ENCODE measurements around the gene CCDC116. TPM values are rescaled to one million over a fixed set of nuclear protein-coding genes. Genes with fewer than 3 reads are reported as not detected.
"Not testable (repeated sequence)": the region's sequence is repeated elsewhere in the genome, so short reads cannot be mapped to it uniquely, and the experiment has no call there.

Gene CCDC116
- total and polyA plus RNA-seq, 2 experiments from 2014 or later = 0.10 to 0.54 TPM

DNA sequence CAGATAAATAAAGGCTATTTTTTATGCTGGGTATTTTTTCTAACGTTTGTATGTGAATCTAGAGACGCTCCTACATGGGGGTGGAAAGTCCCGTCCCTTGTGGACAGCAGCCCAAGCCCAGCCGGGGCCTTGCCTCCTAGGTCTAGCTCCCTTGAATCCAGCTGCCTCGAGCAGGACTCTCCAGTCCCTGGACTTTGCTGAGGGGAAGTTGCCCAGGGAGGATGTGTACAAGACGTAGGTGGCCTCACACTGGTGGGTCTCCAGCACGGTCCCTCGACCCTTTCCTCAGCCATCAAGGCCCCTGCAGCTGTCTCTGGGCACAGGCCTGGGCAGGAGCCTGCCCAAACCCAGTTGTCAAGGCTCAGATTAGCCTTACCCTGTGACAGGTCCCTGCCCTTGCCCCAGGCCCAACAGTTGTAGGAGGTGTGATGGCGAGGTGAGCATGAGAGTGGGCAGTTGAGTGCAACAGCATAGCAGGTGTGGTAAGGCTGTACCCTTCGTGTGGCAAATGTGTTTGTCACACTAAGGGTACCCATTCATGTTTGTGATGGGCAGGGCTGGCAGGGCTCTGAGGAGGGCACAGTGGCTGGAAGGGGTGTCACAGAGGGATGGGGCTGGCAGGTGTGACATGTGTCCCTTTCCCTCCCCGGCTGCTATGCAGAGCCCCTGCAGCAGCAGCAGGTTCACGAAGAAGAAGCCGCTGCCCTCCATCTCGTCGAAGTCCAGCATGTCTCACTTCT lies 3.4 kb downstream of the CCDC116 start:
- Histone ChIP-seq H3K4me2 (ENCODE audit: unreplicated experiment) (no peak overlapping the region), H3K79me2 (ENCODE audit: insufficient read depth) (no peaks in the 10 kb centered on the region), H3K9ac (no peak overlapping the region), H2AFZ (no peak overlapping the region), H3K27ac (no peak overlapping the region), H3K4me1 (ENCODE audit: insufficient read depth) (no peaks in the 10 kb centered on the region), H3F3A (ENCODE audit: insufficient read depth) (no peaks in the 10 kb centered on the region), H3K36me3 (ENCODE audit: low read depth) (no peaks in the 10 kb centered on the region), H3K4me3 (no peak overlapping the region), H3K9me3 (ENCODE audit: low read depth) (no peaks in the 10 kb centered on the region), H3K27me3 (replicated peaks; ENCODE audit: insufficient read depth) (no peaks in the 10 kb centered on the region), H3K9me2 (ENCODE audit: insufficient read depth) (no peaks in the 10 kb centered on the region), H4K20me1 (ENCODE audit: insufficient read depth) (no peaks in the 10 kb centered on the region)
- in situ Hi-C loops (cut with MboI) = loop anchor here (25.0 kb wide), 1 partner anchor 174 kb away; the partner anchor contains the start of gene TMEM191C
- 70 to 71% methylated on average over 15 of the region's 15 CpGs for WGBS, 2 experiments (ENCODE audit: low coverage in 1 of 2, low lambda C conversion rate in 2 of 2, missing lambda C conversion rate in 2 of 2)
- DNase-seq = no peak
- TF ChIP-seq EZH2 (IDR thresholded peaks at IDR 0.05; ENCODE audit: insufficient read depth, poor library complexity, severe bottlenecking) (no peak), EZH2phosphoT487 (IDR thresholded peaks at IDR 0.05; ENCODE audit: insufficient read depth, low read depth) (no peak)

DNA sequence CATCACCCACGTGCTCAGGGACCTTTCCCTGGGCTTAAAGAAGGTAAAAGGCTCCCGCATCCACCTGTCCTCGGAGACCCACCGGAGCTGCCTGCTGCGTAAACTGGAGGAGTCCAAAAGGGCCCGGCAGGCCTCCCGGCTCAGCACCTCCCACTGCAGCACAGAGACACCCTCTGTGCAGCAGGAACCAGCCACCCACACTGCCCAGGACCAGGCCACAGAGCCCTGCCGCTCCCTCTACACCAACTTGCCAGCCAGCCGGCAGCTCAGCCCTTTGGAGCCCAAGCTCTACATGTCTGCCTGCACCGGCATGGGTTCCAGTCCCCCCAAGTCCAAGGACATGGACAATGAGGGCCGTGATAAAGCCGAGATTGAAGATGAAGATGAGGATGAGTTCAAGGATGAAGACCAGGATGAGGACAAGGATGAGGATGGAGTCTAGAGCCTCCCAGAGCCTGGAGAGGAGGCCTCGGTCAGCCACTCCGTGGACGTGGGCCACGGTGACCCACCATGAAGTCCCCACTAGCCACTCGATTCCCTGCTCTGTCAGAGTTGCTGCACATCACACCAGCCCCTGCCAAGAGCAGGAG lies 4.2 kb downstream of the CCDC116 start:
- Histone ChIP-seq H3K9ac (no peak overlapping the region), H2AFZ (no peak overlapping the region), H3K9me3 (ENCODE audit: low read depth) (no peaks in the 10 kb centered on the region), H3K4me2 (ENCODE audit: unreplicated experiment) (no peak overlapping the region), H3F3A (ENCODE audit: insufficient read depth) (no peaks in the 10 kb centered on the region), H3K27me3 (replicated peaks; ENCODE audit: insufficient read depth) (no peaks in the 10 kb centered on the region), H3K4me3 (no peak overlapping the region), H4K20me1 (ENCODE audit: insufficient read depth) (no peaks in the 10 kb centered on the region), H3K27ac (no peak overlapping the region), H3K9me2 (ENCODE audit: insufficient read depth) (no peaks in the 10 kb centered on the region), H3K36me3 (ENCODE audit: low read depth) (no peaks in the 10 kb centered on the region), H3K4me1 (ENCODE audit: insufficient read depth) (no peaks in the 10 kb centered on the region), H3K79me2 (ENCODE audit: insufficient read depth) (no peaks in the 10 kb centered on the region)
- WGBS, 2 experiments (ENCODE audit: low coverage in 1 of 2, low lambda C conversion rate in 2 of 2, missing lambda C conversion rate in 2 of 2) = 82 to 84% methylated on average over 16 to 17 of the region's 17 CpGs
- no peak for DNase-seq
- TF ChIP-seq EZH2phosphoT487 (IDR thresholded peaks at IDR 0.05; ENCODE audit: insufficient read depth, low read depth) = no peak
- TF ChIP-seq EZH2 (IDR thresholded peaks at IDR 0.05; ENCODE audit: insufficient read depth, poor library complexity, severe bottlenecking) = no peak
- in situ Hi-C loops (cut with MboI) = loop anchor here (25.0 kb wide), 1 partner anchor 174 kb away; the partner anchor contains the start of gene TMEM191C

DNA sequence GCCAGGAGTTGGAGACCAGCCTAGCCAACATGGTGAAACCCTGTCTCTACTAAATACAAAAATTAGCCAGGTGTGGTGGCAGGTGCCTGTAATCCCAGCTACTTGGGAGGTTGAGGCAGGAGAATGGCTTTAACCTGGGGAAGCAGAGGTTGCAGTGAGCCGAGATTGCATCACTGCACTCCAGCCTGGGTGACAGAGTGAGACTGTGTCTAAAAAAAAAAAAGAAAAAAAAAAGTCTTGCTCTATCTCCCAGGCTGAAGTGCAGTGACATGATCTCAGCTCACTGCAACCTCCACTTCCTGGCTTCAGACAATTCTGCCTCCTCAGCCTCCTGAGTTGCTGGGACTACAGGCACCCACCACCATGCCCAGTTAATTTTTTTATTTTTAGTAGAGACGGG lies 4.9 kb downstream of the CCDC116 start:
- in situ Hi-C loops (cut with MboI) = loop anchor here (25.0 kb wide), 1 partner anchor 175 kb away; the partner anchor contains the start of gene TMEM191C
- not testable (repeated sequence) for H3K4me3 ChIP-seq; H3K4me2 ChIP-seq (ENCODE audit: unreplicated experiment); H3K27me3 ChIP-seq (replicated peaks; ENCODE audit: insufficient read depth); H3K36me3 ChIP-seq (ENCODE audit: low read depth); H3K9me3 ChIP-seq (ENCODE audit: low read depth); DNase-seq; H3K27ac ChIP-seq; H3K79me2 ChIP-seq (ENCODE audit: insufficient read depth); H3K9ac ChIP-seq; H3K4me1 ChIP-seq (ENCODE audit: insufficient read depth); H4K20me1 ChIP-seq (ENCODE audit: insufficient read depth); H3K9me2 ChIP-seq (ENCODE audit: insufficient read depth); H2AFZ ChIP-seq; H3F3A ChIP-seq (ENCODE audit: insufficient read depth)
- 76 to 86% methylated on average over 2 of the region's 2 CpGs for WGBS, 2 experiments (ENCODE audit: low coverage in 1 of 2, low lambda C conversion rate in 2 of 2, missing lambda C conversion rate in 2 of 2)

DNA sequence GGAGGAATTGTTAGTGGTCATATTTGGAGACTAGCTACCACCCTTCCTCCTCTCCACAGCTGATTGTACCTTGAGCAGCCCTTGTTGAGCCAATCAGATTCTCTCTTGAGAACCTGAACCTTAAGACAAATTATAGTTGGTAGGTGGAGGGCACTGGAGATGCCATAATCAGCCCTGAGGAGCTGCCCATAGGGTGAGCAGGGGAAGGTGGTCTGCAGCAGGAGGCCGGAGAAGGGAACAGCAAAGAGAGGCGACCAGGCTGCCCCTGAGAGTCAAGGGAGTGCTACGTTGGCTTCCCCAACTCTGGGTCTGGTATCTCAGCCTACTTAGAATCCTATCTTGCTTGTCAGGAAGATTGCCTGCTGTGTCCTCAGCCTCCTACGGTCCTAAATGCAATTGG lies 6.8 kb downstream of the CCDC116 start:
- Histone ChIP-seq H3K4me2 (ENCODE audit: unreplicated experiment) (no peak overlapping the region), H3K27ac (no peak overlapping the region), H3K9me3 (ENCODE audit: low read depth) (no peaks in the 10 kb centered on the region), H4K20me1 (ENCODE audit: insufficient read depth) (no peaks in the 10 kb centered on the region), H3K4me1 (ENCODE audit: insufficient read depth) (no peaks in the 10 kb centered on the region), H3K4me3 (no peak overlapping the region), H3K36me3 (ENCODE audit: low read depth) (no peaks in the 10 kb centered on the region), H3K79me2 (ENCODE audit: insufficient read depth) (peaks cover 5% of the 10 kb centered on the region; the same call in 1 of the 2 replicates), H3K9ac (no peak overlapping the region), H2AFZ (no peak overlapping the region), H3K27me3 (replicated peaks; ENCODE audit: insufficient read depth) (no peaks in the 10 kb centered on the region), H3F3A (ENCODE audit: insufficient read depth) (no peaks in the 10 kb centered on the region), H3K9me2 (ENCODE audit: insufficient read depth) (no peaks in the 10 kb centered on the region)
- DNase-seq = no peak
- WGBS, 2 experiments (ENCODE audit: low coverage in 1 of 2, low lambda C conversion rate in 2 of 2, missing lambda C conversion rate in 2 of 2) = 60 to 65% methylated on average over 4 of the region's 4 CpGs
- TF ChIP-seq EZH2phosphoT487 (IDR thresholded peaks at IDR 0.05; ENCODE audit: insufficient read depth, low read depth) = no peak
- TF ChIP-seq EZH2 (IDR thresholded peaks at IDR 0.05; ENCODE audit: insufficient read depth, poor library complexity, severe bottlenecking) = no peak
- in situ Hi-C loops (cut with MboI) = loop anchor here (25.0 kb wide), 1 partner anchor 177 kb away; the partner anchor contains the start of gene TMEM191C
